Skeletal muscle cell (primary cell): ENCODE data around the gene PCBP4.
A peak's percentile ranks its signal among the peaks of the same experiment; 100 is the strongest.

ENCODE experiments used
- DNase-seq: peaks from one replicate; pipeline ENCODE4 v3.0.0-alpha.2; 2010; ENCODE audit warnings: low read depth
- H3K4me3 ChIP-seq: 2 replicates; pipeline ENCODE4 v1.5.1; 2011; ENCODE audit warnings: low read depth, mild to moderate bottlenecking, control low read depth, low read length, moderate library complexity

PCBP4 gene

DNA sequence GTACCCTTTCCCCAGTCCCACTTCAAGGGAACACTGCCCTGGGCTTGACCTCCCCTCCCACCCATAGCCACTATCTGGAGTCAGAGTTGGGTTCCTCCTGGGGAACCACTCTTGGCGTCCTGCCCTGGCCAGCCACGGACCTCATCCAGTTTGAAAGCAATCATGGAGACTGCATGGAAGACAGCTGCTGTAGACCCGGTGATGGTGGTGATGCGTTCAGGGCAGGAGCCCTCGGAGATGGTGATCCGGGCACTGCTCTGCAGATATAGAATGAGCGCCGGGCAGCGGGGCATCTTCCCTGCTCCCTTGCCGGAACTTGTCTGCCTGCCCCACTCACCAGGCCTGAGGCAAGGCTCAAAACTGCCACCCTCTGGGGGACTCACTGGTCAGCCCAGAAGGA, 6.9 kb downstream of the PCBP4 start:
- DNase-seq, result no peak
- H3K4me3 ChIP-seq, result no peak overlapping the region

GRCh38 chr3:51959651-51960050, 7.6 kb downstream of the PCBP4 start:
- no peak overlapping the region for H3K4me3 ChIP-seq
- no peak for DNase-seq

GRCh38 chr3:51958603-51959521, 8.4 kb downstream of the PCBP4 start:
- DNase-seq, result no peak
- H3K4me3 ChIP-seq, result no peak overlapping the region

DNA sequence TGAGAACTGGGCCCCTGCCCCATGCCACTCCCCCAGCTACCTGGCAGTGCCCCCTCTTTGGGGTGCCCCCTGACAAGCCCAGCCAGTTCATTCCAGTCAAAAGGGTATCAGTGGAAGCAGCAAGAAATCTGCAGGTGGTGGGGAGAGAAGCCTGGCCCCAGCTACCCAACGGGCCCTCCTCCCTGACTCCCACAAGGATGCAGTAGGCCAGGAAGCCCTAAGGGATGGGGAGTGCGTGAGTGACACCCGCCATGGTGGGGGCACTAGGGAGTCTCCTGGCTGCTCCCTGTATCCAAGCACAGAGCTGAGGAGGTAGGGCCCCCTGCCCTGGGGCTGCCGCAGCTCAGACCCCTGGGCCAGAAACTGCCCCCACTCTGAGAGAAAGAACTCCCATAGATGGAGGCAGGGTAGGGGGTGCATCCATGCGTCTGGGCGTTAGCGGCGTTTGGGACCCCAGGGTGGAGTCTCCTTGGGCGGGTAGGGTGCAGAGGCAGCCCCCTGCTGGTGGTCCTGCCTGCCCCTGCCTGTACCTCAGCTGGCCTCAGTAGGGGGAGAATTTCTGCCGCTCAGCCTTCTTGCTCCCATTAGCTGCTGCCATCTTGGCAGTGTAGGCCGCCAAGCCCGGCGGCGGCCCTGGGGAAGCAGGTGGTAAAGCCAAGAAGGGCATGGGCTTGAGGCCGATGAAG, 9.6 kb downstream of the PCBP4 start:
- no peak for DNase-seq
- no peak overlapping the region for H3K4me3 ChIP-seq

- no peak overlapping the region for H3K4me3 ChIP-seq
- no peak for DNase-seq
Observed at GRCh38 chr3:51955893-51956770, 11.1 kb downstream of the PCBP4 start.

DNA sequence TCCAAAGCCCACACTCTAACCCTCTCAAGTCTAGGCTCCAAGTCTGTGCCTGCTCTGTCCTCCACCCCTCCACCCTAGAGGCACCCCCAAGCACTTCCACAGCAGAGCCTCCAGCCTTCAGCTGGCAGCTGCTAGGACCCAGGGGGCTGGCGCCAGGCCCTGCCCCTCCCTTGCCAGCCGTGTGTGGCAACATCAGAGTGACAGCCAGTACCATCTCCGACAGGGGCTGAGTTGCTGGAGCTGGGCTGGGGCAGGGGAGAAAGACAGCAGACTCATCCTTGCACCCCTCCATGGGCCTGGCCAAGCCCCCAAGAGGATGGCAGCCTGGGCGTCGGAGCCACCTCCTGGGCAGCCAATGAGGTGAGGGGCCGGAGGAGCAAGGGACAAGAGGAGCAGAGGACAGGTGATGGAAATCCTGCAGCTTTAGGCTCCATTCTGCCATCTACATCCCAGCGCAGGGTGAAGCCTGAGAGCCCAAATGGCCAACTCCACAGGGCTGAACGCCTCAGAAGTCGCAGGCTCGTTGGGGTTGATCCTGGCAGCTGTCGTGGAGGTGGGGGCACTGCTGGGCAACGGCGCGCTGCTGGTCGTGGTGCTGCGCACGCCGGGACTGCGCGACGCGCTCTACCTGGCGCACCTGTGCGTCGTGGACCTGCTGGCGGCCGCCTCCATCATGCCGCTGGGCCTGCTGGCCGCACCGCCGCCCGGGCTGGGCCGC, 11.9 kb downstream of the PCBP4 start, which contains the start of gene GPR62:
Gene GPR62 (plus strand): TSS at position 207 of the 718 bp plus-strand sequence. CDS start 272 bp downstream, at position 479.
- no peak for DNase-seq
- no peak within 1 kb of the TSS for H3K4me3 ChIP-seq

- DNase-seq, result no peak
- no peak overlapping the region for H3K4me3 ChIP-seq
Observed at GRCh38 chr3:51954713-51955112, 12.5 kb downstream of the PCBP4 start.

- H3K4me3 ChIP-seq, result no peak overlapping the region
Observed at GRCh38 chr3:51954105-51954504, 13.1 kb downstream of the PCBP4 start.

GRCh38 chr3:51953445-51953844, 13.8 kb downstream of the PCBP4 start:
- peak; percentile 58 for DNase-seq
- no peak overlapping the region for H3K4me3 ChIP-seq

More at GRCh38 chr3:51954105-51954504, 13.1 kb downstream of the PCBP4 start:
- no peak for DNase-seq

GRCh38 chr3:51950899-51951298, 16.4 kb downstream of the PCBP4 start:
- DNase-seq, result no peak
- H3K4me3 ChIP-seq, result no peak overlapping the region

DNA sequence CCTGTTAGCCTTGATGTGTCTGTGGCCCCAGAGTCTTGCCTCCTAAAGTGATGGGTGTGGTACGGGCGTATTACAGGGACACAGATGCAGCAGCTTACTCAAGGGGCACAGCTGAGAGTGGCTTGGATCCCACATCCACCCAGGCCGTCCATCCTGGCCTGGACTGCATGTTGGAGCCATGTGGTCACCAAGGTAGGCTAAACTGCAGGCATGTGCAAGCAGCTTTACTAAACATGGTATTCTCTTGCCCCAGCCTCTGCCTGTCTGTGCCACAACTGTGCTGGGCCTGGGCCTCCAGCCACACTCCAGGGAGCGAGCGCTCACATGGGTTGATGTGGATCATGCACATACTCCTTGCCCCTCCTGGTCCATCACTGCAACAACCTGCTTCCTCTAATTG, 18.1 kb downstream of the PCBP4 start:
- H3K4me3 ChIP-seq, result no peak overlapping the region
- no peak for DNase-seq

DNA sequence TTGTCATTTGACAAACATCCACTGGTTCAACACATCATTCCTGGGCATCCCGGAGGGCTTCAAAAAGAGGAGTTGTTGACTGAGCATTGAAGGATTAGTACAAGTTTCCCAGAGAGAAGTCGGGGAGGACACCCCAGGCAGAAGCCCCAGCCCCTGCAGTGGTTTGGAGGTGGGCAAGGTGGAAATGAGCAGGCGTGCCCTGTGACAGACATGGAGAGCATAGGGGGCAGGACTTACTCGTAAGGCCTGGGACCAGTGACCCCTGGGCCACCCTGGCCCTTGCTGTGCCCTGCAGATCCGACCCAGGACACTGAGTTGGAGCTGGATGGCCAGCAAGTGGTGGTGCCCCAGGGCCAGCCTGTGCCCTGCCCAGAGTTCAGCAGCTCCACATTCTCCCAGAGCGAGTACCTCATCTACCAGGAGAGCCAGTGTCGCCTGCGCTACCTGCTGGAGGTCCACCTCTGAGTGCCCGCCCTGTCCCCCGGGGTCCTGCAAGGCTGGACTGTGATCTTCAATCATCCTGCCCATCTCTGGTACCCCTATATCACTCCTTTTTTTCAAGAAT, 19.2 kb downstream of the PCBP4 start:
- H3K4me3 ChIP-seq, result no peak overlapping the region
- DNase-seq, result no peak

GRCh38 chr3:51947215-51947900, 19.9 kb downstream of the PCBP4 start:
- no peak for DNase-seq
- no peak overlapping the region for H3K4me3 ChIP-seq

GRCh38 chr3:51946796-51947195, 20.5 kb downstream of the PCBP4 start:
- DNase-seq, result no peak
- no peak overlapping the region for H3K4me3 ChIP-seq

DNA sequence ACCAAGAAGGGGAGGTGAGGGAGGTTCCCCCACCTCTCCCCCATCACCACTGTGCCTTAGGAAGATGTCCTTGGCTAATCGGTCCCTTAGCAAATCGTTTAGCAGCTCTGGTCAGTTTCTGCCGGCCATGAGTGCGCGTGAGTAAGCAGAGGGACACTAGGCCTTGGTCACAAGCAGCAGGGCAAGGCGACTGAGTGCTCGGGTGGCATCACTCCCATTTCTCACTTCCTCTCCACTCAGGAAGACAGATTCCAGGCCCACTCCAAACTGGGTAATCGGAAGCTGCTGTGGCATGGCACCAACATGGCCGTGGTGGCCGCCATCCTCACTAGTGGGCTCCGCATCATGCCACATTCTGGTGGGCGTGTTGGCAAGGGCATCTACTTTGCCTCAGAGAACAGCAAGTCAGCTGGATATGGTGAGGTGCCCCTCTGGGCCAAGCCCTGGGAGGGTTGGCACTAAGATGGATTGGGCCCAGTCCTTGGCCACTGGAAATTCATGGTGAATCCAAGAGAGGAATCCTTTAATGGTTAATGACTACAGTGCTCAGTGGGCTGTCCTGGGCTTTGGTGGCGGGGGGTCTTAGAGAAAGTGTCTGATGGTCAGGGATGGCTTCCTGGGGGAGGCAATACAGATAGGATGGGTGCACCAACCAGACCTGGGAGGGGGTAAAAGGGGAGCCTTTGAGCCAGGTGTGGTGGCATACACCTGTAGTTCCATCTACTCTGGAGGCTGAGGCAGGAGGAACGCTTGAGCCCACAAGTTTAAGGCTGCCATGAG, 21.1 kb downstream of the PCBP4 start:
- no peak for DNase-seq
- H3K4me3 ChIP-seq, result no peak overlapping the region

- no peak overlapping the region for H3K4me3 ChIP-seq
- no peak for DNase-seq
Observed at GRCh38 chr3:51945031-51945840, 22.0 kb downstream of the PCBP4 start.
